ENCODE data around the gene GOLT1B. TPM values are rescaled to one million over a fixed set of nuclear protein-coding genes. Genes with fewer than 3 reads are reported as not detected.
"Not testable (repeated sequence)": the region's sequence is repeated elsewhere in the genome, so short reads cannot be mapped to it uniquely, and the experiment has no call there.

GOLT1B gene, protein sequence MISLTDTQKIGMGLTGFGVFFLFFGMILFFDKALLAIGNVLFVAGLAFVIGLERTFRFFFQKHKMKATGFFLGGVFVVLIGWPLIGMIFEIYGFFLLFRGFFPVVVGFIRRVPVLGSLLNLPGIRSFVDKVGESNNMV
- total RNA-seq: 26.5 TPM
- long read RNA-seq, transcript GOLT1B-201 (5 exons, 3,227 nt): major isoform, 37 of 48 reads
- long read RNA-seq, partial matches to known transcripts: 2 of 48 reads
- long read RNA-seq, other reads (novel, unspliced or antisense): 3 of 48 reads

DNA sequence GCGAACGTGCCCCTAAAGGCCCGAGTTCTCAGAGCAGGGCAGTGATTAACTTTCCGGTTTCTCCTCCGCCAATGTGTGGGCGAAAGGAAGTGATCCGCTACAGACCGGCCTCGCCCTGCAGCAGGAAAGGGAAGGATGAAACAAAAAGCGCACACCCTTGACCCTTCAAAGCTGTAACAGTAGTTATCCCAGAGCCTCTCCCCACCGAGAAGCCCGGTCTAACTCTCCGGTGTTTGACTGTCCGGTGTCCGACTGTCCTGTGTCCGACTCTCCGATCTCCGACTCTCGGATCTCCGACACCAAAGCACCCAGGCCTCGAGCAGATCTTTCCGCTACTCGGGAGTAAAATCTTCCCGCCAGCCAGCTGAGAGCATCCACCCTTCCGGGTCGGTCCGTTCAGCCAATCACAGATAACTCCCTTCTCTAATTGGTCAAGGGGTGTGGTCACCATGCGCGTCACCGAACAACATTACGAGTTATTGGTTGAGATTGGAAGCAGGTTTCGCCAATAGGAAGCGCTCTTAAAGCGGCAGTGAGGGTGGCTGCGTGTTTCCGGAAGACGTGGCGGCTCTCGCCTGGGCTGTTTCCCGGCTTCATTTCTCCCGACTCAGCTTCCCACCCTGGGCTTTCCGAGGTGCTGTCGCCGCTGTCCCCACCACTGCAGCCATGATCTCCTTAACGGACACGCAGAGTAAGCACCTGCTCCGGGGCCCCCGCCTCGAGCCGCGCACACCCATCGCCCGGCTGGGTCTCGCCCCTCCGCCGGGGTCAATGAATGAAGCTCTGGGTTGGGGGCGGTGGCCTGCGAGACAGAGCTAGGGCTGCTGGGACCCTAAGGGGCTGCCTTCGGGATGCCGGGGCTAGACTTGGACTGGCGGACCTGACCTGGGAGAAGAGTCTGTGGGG is at the start of gene GOLT1B, which contains the start of gene RECQL:
GOLT1B (plus strand) TSS at position 532 of the 906 bp plus-strand sequence; CDS start at position 667, 135 bp downstream.
RECQL (minus strand) TSS at position 378 of the 906 bp plus-strand sequence. CDS start 2,065 bp downstream, outside the sequence.
- Histone ChIP-seq H3K4me3 (peak within 1 kb of the TSS; percentile 90), H3K4me1 (peaks cover 45% of the 10 kb centered on the region), H3K36me3 (peaks cover 24% of the 10 kb centered on the region), H3K9me3 (no peaks in the 10 kb centered on the region), H3K27me3 (ENCODE audit: low read depth) (no peaks in the 10 kb centered on the region), H3K27ac (peak within 1 kb of the TSS; percentile 94)
- TF ChIP-seq, protein P1, sequence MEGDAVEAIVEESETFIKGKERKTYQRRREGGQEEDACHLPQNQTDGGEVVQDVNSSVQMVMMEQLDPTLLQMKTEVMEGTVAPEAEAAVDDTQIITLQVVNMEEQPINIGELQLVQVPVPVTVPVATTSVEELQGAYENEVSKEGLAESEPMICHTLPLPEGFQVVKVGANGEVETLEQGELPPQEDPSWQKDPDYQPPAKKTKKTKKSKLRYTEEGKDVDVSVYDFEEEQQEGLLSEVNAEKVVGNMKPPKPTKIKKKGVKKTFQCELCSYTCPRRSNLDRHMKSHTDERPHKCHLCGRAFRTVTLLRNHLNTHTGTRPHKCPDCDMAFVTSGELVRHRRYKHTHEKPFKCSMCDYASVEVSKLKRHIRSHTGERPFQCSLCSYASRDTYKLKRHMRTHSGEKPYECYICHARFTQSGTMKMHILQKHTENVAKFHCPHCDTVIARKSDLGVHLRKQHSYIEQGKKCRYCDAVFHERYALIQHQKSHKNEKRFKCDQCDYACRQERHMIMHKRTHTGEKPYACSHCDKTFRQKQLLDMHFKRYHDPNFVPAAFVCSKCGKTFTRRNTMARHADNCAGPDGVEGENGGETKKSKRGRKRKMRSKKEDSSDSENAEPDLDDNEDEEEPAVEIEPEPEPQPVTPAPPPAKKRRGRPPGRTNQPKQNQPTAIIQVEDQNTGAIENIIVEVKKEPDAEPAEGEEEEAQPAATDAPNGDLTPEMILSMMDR (IDR thresholded peaks at IDR 0.05): no peak
- ATAC-seq (peak; percentile 99 to 100), DNase-seq (peak; percentile 92)
- intact Hi-C loops (cut with DNase I): no loop called here

DNA sequence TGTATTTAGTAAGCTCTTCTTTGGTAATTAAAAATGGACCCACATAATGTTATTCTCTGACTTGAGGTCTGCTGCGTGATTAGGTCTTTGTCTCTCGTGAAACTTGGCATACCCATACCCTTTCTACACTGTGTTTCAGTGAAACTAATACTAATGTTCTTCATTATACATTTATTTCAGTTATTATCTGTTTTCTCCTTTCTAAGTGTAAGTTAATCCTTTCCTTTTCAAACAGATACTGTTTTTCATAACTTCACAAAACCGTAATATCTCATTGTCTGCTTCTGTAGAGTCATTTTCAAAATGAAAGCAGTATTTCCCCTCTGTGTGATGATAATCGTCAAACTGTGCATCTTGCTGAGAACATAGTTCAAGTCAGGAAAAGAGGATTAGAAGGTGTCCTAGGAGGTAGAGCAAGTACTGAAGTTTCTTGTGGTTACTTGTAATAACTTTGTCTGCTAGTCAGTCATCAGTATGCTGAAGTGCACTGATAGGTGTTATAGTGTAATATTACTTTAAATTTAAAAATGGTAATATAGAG is 48.2 kb upstream of the GOLT1B start:
- intact Hi-C loops (cut with DNase I): no loop called here
- Histone ChIP-seq H3K27me3 (ENCODE audit: low read depth) (no peaks in the 10 kb centered on the region), H3K9me3 (no peaks in the 10 kb centered on the region), H3K4me3 (no peak overlapping the region), H3K27ac (no peak overlapping the region), H3K36me3 (peaks cover 87% of the 10 kb centered on the region), H3K4me1 (no peaks in the 10 kb centered on the region)
- TF ChIP-seq, protein P1 (IDR thresholded peaks at IDR 0.05): no peak
- ATAC-seq: no peak
- DNase-seq: no peak

DNA sequence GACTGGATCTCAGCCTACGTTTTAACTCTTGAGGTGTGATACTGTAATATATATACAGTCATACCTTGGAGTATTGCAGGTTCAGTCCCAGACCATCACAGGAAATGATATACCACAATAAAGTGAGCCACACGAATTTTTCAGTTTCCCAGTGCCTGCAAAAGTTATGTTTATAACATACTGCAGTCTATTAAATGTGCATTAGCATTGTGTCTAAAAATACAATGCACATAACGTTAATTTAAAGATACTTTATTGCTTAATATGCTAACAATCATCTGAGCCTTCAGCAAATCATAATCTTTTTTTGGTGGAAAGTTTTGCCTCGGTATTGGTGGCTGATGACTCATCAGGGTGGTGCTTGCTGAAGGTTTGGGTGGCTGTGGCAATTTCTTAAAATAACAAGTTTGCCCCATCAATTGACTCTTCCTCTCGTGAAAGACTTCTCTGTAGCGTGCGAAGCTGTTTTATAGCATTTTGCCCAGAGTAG is 45.3 kb upstream of the GOLT1B start:
- no peak overlapping the region for H3K4me3 ChIP-seq
- no peak overlapping the region for H3K27ac ChIP-seq
- TF ChIP-seq, protein P1 (IDR thresholded peaks at IDR 0.05): no peak
- no peak for DNase-seq
- intact Hi-C loops (cut with DNase I): no loop called here
- no peaks in the 10 kb centered on the region for H3K27me3 ChIP-seq (ENCODE audit: low read depth)
- no peaks in the 10 kb centered on the region for H3K4me1 ChIP-seq
- ATAC-seq: peak in 1 of 2 donors; percentile 26
- H3K9me3 ChIP-seq: no peaks in the 10 kb centered on the region
- H3K36me3 ChIP-seq: peaks cover 84% of the 10 kb centered on the region

DNA sequence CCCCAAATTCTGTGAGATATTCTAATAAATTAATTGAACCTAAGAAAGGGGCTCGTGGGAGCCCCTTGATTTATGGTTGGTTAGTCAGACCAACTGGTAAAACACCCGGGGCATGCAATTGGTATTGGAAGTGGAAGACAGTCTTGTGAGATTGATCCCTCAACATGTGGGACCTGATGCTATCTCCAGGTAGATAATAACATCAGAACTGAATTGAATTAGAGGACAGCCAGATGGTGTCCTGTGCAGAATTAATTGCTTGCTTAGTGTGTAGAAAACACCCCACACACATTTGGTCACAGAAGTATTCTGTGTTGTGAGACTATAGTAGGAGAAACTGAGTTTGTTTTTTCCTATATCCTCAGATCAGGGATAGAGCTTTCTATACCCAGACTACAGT is 42.1 kb upstream of the GOLT1B start:
- Histone ChIP-seq H3K4me1 (no peaks in the 10 kb centered on the region), H3K9me3 (no peaks in the 10 kb centered on the region), H3K27ac (no peak overlapping the region), H3K4me3 (no peak overlapping the region), H3K36me3 (peaks cover 96% of the 10 kb centered on the region), H3K27me3 (ENCODE audit: low read depth) (no peaks in the 10 kb centered on the region)
- intact Hi-C loops (cut with DNase I): no loop called here
- TF ChIP-seq, protein P1 (IDR thresholded peaks at IDR 0.05): no peak
- DNase-seq (no peak), ATAC-seq (no peak)

DNA sequence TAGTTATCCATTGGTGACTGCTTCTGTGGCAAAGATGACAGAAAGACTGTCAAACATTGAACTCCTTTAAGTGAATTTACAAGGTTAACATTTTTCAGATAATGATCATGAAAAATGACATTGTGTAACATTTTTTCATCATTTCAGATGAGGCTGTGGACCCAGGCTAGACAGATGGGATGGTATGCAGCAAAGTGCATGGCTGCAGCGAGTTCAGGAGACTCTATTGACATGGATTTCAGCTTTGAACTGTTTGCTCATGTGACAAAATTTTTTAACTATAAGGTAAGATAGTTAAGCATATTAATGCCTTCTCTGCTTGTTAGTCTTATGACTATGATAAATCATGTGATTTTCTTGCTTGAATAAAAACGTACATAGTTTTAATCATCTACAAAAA is 34.3 kb upstream of the GOLT1B start:
- H3K27me3 ChIP-seq (ENCODE audit: low read depth); DNase-seq; H3K4me1 ChIP-seq; H3K9me3 ChIP-seq; H3K4me3 ChIP-seq; H3K27ac ChIP-seq; ATAC-seq; intact Hi-C loops (cut with DNase I): not testable (repeated sequence)
- H3K36me3 ChIP-seq: peaks cover 76% of the 10 kb centered on the region

Data from lower lobe of right lung (tissue), 2 donors.